Measurements from ENCODE around the gene FSIP1. TPM values are rescaled to one million over a fixed set of nuclear protein-coding genes. Genes with fewer than 3 reads are reported as not detected.

The FSIP1 gene
- total RNA-seq, 2 experiments from 2014 or later: 0.21 to 0.27 TPM

DNA sequence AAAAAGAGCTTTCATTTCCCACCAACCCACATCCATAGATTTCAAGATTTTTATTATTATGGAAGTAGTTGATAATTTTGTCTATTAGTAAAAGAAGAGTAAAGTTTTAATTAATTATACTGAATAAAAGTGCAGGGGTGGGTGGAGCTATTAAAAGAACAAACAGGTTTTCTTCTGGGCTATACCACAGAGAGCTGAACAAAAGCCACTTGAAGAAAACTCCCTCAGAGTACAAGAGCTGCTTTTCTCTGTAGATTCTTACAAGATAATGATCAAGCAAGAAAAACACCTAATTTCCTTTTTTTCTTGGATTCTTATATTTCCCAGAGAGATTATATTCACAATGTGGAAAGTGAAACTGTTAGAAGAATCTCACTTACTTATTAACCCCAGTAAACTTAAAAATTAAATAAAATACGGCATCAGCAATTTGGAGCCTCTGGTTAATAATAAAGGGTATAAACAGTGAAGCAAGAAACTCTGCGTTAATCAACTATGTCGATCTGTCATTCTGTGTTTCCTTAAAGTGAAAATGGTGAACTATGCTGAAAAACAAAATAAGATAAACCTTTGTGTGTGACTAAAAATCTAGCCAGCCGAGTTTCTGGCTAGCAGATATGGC lies 116.9 kb downstream of the FSIP1 start:
- Mint-ChIP-seq H3K27ac (no peak overlapping the region), H3K9me3 (no peaks in the 10 kb centered on the region), H3K4me3 (no peak overlapping the region), H3K27me3 (ENCODE audit: low read depth) (peaks cover 4% of the 10 kb centered on the region), H3K4me1 (ENCODE audit: low read depth) (no peaks in the 10 kb centered on the region), H3K36me3 (ENCODE audit: low read depth) (no peaks in the 10 kb centered on the region)
- CTCF ChIA-PET: no interaction called here
- intact Hi-C loops (cut with micrococcal nuclease): no loop called here
- DNase-seq: no peak

DNA sequence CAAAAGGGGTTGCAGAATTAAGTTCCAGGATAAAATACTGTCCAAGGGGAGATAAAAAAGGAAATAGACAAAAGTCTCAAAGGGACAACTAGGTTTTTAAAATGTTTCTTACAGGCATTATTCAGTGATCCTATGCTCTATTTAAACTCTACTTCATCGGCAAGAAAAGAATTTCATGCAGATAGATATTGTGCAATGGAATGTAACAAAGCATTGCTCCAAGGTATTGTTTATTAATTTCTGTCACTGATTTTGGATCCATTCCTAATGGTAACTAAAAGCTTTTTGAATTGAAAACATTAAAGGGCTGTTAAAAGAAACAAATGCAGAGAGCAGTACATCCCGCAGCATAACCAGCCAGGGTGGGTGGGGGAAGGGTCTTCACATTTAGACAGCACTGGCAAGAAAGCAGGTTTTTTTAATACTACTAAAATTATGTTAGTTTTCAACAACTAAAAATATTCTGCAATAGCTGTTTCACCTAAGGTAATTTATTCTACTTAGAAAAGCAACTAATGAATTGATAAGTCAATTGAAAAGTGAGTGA lies 118.9 kb downstream of the FSIP1 start:
- CTCF ChIA-PET: interaction anchor here (2.4 kb wide), 1 partner anchor 23 kb away, joined by 6 read pairs; no protein-coding TSS in a partner anchor
- H3K4me1 Mint-ChIP-seq (ENCODE audit: low read depth): no peaks in the 10 kb centered on the region
- no peak overlapping the region for H3K27ac Mint-ChIP-seq
- no peaks in the 10 kb centered on the region for H3K36me3 Mint-ChIP-seq (ENCODE audit: low read depth)
- peaks cover 4% of the 10 kb centered on the region for H3K27me3 Mint-ChIP-seq (ENCODE audit: low read depth)
- no peak overlapping the region for H3K4me3 Mint-ChIP-seq
- intact Hi-C loops (cut with micrococcal nuclease): loop anchor here (1.0 kb wide), 1 partner anchor 34 kb away; no protein-coding TSS in a partner anchor
- H3K9me3 Mint-ChIP-seq: no peaks in the 10 kb centered on the region
- no peak for DNase-seq

DNA sequence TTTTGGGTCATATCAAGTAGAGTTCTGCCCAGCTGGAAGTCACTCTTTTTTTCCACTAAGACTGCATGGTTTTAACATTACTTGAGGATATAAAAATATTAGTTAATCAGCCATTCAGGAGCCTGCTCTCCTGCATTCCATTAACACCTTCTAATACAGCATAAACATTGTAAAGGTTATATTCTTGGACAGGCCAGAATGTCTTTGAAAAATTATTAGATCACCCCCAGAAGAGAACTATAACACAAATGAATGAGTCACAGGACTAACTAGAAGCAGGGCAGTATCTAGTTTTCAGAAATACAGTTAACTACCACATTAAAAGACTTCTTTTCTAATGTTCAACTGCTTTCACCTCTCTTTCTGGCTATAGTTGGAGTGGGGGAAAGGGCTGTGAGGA lies 120.9 kb downstream of the FSIP1 start:
- no peaks in the 10 kb centered on the region for H3K9me3 Mint-ChIP-seq
- intact Hi-C loops (cut with micrococcal nuclease): no loop called here
- DNase-seq: no peak
- H3K27me3 Mint-ChIP-seq (ENCODE audit: low read depth): peaks cover 4% of the 10 kb centered on the region
- no peaks in the 10 kb centered on the region for H3K4me1 Mint-ChIP-seq (ENCODE audit: low read depth)
- H3K36me3 Mint-ChIP-seq (ENCODE audit: low read depth): no peaks in the 10 kb centered on the region
- CTCF ChIA-PET: no interaction called here
- H3K27ac Mint-ChIP-seq: no peak overlapping the region
- H3K4me3 Mint-ChIP-seq: no peak overlapping the region

DNA sequence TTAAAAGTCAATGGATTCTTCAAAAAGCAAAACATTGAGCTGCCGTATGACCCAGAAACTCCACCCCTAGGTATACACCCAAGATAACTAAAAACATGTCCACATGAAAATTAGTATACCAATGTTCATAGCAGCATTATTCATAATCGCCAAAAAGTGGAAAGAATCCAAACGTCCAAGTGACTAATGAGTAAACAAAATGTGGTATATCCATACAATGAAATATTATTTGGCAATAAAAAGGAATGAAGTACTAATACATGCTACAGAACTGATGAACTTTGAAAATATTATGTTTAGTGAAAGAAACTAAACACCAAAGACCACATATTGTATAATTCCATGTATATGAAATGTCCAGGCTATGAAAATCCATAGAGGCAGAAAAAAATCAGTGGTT lies 123.9 kb downstream of the FSIP1 start:
- H3K4me1 Mint-ChIP-seq (ENCODE audit: low read depth): no peaks in the 10 kb centered on the region
- H3K9me3 Mint-ChIP-seq: no peaks in the 10 kb centered on the region
- intact Hi-C loops (cut with micrococcal nuclease): no loop called here
- peaks cover 3% of the 10 kb centered on the region for H3K27me3 Mint-ChIP-seq (ENCODE audit: low read depth)
- H3K4me3 Mint-ChIP-seq: no peak overlapping the region
- CTCF ChIA-PET: no interaction called here
- no peak for DNase-seq
- H3K27ac Mint-ChIP-seq: no peak overlapping the region
- no peaks in the 10 kb centered on the region for H3K36me3 Mint-ChIP-seq (ENCODE audit: low read depth)

GRCh38 chr15:39657668-39658067 lies 125.0 kb downstream of the FSIP1 start:
- H3K4me1 Mint-ChIP-seq (ENCODE audit: low read depth): no peaks in the 10 kb centered on the region
- no peaks in the 10 kb centered on the region for H3K9me3 Mint-ChIP-seq
- CTCF ChIA-PET: no interaction called here
- intact Hi-C loops (cut with micrococcal nuclease): no loop called here
- H3K4me3 Mint-ChIP-seq: no peak overlapping the region
- H3K27me3 Mint-ChIP-seq (ENCODE audit: low read depth): peaks cover 3% of the 10 kb centered on the region
- no peak for DNase-seq
- no peaks in the 10 kb centered on the region for H3K36me3 Mint-ChIP-seq (ENCODE audit: low read depth)
- no peak overlapping the region for H3K27ac Mint-ChIP-seq

DNA sequence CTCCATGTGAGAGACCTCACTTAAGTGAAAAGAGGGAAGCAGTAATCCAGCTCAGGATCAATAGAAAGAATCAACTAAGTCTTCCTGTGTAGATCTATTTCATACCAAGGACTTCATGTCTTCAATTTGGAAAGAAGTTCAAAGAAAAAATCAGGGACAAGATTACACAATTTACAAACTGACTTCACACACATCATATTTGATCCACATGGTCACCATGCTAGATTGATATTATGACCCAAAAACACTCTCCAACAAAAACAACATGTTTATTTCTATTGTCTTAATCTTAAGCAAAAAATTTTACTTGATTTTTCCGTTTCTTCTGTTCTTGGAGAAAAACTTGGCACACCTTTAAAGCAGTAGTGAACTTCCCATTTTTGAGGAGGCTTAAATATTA lies 125.5 kb downstream of the FSIP1 start:
- CTCF ChIA-PET: no interaction called here

GRCh38 chr15:39654304-39654703 lies 128.3 kb downstream of the FSIP1 start:
- CTCF ChIA-PET: interaction anchor here (0.5 kb wide), 1 partner anchor 419 kb away, joined by 3 read pairs; no protein-coding TSS in a partner anchor
- H3K36me3 Mint-ChIP-seq (ENCODE audit: low read depth): no peaks in the 10 kb centered on the region
- no peak overlapping the region for H3K27ac Mint-ChIP-seq
- no peaks in the 10 kb centered on the region for H3K9me3 Mint-ChIP-seq
- DNase-seq: no peak
- peaks cover 8% of the 10 kb centered on the region for H3K27me3 Mint-ChIP-seq (ENCODE audit: low read depth)
- intact Hi-C loops (cut with micrococcal nuclease): no loop called here
- no peak overlapping the region for H3K4me3 Mint-ChIP-seq
- no peaks in the 10 kb centered on the region for H3K4me1 Mint-ChIP-seq (ENCODE audit: low read depth)

More for the DNA sequence above, 125.5 kb downstream of the FSIP1 start:
- intact Hi-C loops (cut with micrococcal nuclease): no loop called here
- Mint-ChIP-seq H3K27me3 (ENCODE audit: low read depth) (peaks cover 3% of the 10 kb centered on the region), H3K9me3 (no peaks in the 10 kb centered on the region), H3K4me3 (no peak overlapping the region), H3K4me1 (ENCODE audit: low read depth) (no peaks in the 10 kb centered on the region), H3K27ac (no peak overlapping the region), H3K36me3 (ENCODE audit: low read depth) (no peaks in the 10 kb centered on the region)
- DNase-seq: no peak

DNA sequence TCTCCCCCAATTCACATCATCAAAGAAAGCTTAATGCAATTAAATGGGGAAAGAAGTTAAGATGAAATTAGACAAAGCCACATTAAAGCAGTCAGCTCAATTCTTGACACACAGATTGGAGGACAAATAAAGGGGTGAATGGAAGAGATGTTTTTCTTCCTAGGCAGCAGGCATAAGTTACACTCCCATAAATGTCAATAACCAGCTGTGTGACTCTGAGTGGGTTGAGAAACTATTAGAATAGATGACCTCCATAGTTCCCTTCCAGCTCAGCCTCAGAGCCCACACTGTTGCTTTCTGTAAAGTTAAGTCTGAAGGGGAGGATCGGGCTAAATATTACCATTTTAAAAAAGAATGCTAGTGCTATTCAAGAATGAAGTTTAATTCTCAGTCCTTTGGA lies 130.8 kb downstream of the FSIP1 start:
- Mint-ChIP-seq H3K9me3 (no peaks in the 10 kb centered on the region), H3K27me3 (ENCODE audit: low read depth) (peaks cover 8% of the 10 kb centered on the region), H3K4me3 (no peak overlapping the region), H3K27ac (no peak overlapping the region), H3K36me3 (ENCODE audit: low read depth) (no peaks in the 10 kb centered on the region), H3K4me1 (ENCODE audit: low read depth) (no peaks in the 10 kb centered on the region)
- CTCF ChIA-PET: no interaction called here
- DNase-seq: no peak
- intact Hi-C loops (cut with micrococcal nuclease): no loop called here

- Mint-ChIP-seq H3K9me3 (no peaks in the 10 kb centered on the region), H3K27me3 (ENCODE audit: low read depth) (peaks cover 8% of the 10 kb centered on the region), H3K4me3 (no peak overlapping the region), H3K36me3 (ENCODE audit: low read depth) (no peaks in the 10 kb centered on the region), H3K27ac (no peak overlapping the region), H3K4me1 (ENCODE audit: low read depth) (no peaks in the 10 kb centered on the region)
- no peak for DNase-seq
- intact Hi-C loops (cut with micrococcal nuclease): no loop called here
- CTCF ChIA-PET: no interaction called here
Measured at GRCh38 chr15:39651295-39651694, 131.3 kb downstream of the FSIP1 start.

DNA sequence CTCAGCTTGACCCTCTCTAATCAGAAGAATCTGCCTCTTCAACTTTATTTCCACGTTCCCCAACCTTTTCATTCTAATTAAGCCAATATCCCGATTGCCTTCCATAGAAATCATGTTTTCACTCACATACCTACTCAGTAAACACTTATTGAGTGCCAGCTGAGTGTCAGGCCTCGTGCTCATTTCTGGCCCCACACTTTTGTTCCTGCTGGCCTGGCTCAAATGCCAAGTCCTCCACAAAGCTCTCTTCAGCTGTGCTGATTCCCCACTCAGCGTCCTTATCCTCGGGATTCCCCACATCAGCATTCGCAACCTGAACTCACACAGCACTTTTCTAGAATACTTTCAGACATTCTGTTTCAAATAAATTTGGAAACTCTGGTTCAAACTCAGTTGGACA lies 132.9 kb downstream of the FSIP1 start:
- DNase-seq: no peak
- intact Hi-C loops (cut with micrococcal nuclease): no loop called here
- no peaks in the 10 kb centered on the region for H3K4me1 Mint-ChIP-seq (ENCODE audit: low read depth)
- peaks cover 5% of the 10 kb centered on the region for H3K27me3 Mint-ChIP-seq (ENCODE audit: low read depth)
- CTCF ChIA-PET: no interaction called here
- no peaks in the 10 kb centered on the region for H3K36me3 Mint-ChIP-seq (ENCODE audit: low read depth)
- H3K9me3 Mint-ChIP-seq: no peaks in the 10 kb centered on the region
- H3K4me3 Mint-ChIP-seq: no peak overlapping the region
- H3K27ac Mint-ChIP-seq: no peak overlapping the region

- H3K36me3 Mint-ChIP-seq (ENCODE audit: low read depth): no peaks in the 10 kb centered on the region
- CTCF ChIA-PET: interaction anchor here (0.5 to 0.7 kb wide), 2 partner anchors 34 to 137 kb away, joined by 3 to 7 read pairs; no protein-coding TSS in a partner anchor
- no peaks in the 10 kb centered on the region for H3K9me3 Mint-ChIP-seq
- peaks cover 19% of the 10 kb centered on the region for H3K4me1 Mint-ChIP-seq (ENCODE audit: low read depth)
- no peak overlapping the region for H3K4me3 Mint-ChIP-seq
- no peak overlapping the region for H3K27ac Mint-ChIP-seq
- intact Hi-C loops (cut with micrococcal nuclease): no loop called here
- no peak for DNase-seq
- peaks cover 5% of the 10 kb centered on the region for H3K27me3 Mint-ChIP-seq (ENCODE audit: low read depth)
Measured at GRCh38 chr15:39646425-39646824, 136.2 kb downstream of the FSIP1 start.

DNA sequence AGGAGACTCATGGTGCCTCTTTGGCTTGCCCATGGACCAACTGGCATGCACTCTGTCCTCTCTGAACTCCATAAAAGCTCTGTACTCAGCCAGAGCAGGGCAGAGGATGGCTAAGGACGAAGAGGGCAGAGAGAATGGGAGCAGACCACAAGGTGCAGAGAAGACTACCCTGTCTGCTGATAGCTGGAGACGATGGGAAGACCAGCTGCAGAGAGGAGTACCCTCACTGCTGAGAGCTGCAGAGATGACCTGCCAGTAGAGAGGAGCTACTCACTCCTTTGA lies 136.7 kb downstream of the FSIP1 start:
- intact Hi-C loops (cut with micrococcal nuclease): no loop called here
- no peak for DNase-seq
- peaks cover 5% of the 10 kb centered on the region for H3K27me3 Mint-ChIP-seq (ENCODE audit: low read depth)
- peaks cover 20% of the 10 kb centered on the region for H3K4me1 Mint-ChIP-seq (ENCODE audit: low read depth)
- no peaks in the 10 kb centered on the region for H3K36me3 Mint-ChIP-seq (ENCODE audit: low read depth)
- CTCF ChIA-PET: interaction anchor here (0.5 to 1.4 kb wide), 2 partner anchors 112 to 138 kb away, joined by 3 read pairs; no protein-coding TSS in a partner anchor
- no peak overlapping the region for H3K4me3 Mint-ChIP-seq
- no peaks in the 10 kb centered on the region for H3K9me3 Mint-ChIP-seq
- no peak overlapping the region for H3K27ac Mint-ChIP-seq

- Mint-ChIP-seq H3K4me3 (no peak overlapping the region), H3K36me3 (ENCODE audit: low read depth) (no peaks in the 10 kb centered on the region), H3K27me3 (ENCODE audit: low read depth) (peaks cover under 1% of the 10 kb centered on the region), H3K9me3 (no peaks in the 10 kb centered on the region), H3K27ac (no peak overlapping the region), H3K4me1 (ENCODE audit: low read depth) (peaks cover 20% of the 10 kb centered on the region)
- no peak for DNase-seq
- CTCF ChIA-PET: interaction anchor here (0.6 to 1.4 kb wide), 2 partner anchors 113 to 362 kb away, joined by 3 read pairs; no protein-coding TSS in a partner anchor
- intact Hi-C loops (cut with micrococcal nuclease): no loop called here
Measured at GRCh38 chr15:39645138-39645975, 137.3 kb downstream of the FSIP1 start.
